Esophagus squamous epithelium (tissue), 4 donors: ENCODE results near the gene ATXN1.

ENCODE experiments used
- POLR2A ChIP-seq, 4 donors: fragments of 450-650 bp; IDR thresholded peaks; one replicate each; pipeline ENCODE4 v1.6.1; 2017; ENCODE audit warnings: antibody characterized with exemption in 4 of 4, mild to moderate bottlenecking in 4 of 4, moderate library complexity in 3 of 4
- TF ChIP-seq, protein P1 (sequence below), 6 experiments: fragments of 450-650 bp in 4 of 6; fragments of 200-600 bp in 2 of 6; sonication (generic) in 2 of 6; IDR thresholded peaks; one replicate each; pipeline ENCODE4 v1.5.1; 2016 to 2019; ENCODE audit warnings: antibody characterized with exemption in 6 of 6, mild to moderate bottlenecking in 4 of 6, moderate library complexity in 4 of 6

DNA sequence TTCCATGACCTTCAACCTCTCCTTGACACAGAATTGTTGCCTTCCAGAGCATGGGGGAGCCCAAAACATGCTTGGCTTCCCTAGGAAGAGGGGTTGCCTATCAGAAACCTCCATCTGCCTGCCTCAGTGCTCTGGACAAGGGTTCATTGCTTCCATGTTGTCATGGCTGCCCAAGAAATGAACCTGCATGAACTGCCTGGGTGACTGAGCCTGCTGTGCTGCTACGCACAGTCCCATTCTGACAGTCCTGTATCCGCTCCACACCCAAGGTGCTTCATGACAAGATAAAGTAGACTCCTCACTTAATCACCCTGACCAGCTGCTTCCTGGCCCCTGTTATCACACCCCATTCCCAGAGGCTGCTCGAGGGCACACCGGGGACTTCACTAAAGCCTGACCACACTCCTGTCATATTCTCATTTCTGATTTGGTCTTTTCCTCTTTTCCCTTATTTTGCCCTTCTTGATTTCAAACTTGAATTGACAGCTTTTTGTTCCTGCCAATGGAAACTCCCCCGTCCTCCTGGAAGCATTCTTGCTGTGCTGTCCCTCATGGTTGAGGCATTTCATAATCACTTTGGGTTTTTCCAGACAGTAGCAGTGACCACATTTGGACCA is 491.0 kb downstream of the ATXN1 start:
- TF ChIP-seq POLR2A (IDR thresholded peaks at IDR 0.05) = no peak
- TF ChIP-seq, protein P1, sequence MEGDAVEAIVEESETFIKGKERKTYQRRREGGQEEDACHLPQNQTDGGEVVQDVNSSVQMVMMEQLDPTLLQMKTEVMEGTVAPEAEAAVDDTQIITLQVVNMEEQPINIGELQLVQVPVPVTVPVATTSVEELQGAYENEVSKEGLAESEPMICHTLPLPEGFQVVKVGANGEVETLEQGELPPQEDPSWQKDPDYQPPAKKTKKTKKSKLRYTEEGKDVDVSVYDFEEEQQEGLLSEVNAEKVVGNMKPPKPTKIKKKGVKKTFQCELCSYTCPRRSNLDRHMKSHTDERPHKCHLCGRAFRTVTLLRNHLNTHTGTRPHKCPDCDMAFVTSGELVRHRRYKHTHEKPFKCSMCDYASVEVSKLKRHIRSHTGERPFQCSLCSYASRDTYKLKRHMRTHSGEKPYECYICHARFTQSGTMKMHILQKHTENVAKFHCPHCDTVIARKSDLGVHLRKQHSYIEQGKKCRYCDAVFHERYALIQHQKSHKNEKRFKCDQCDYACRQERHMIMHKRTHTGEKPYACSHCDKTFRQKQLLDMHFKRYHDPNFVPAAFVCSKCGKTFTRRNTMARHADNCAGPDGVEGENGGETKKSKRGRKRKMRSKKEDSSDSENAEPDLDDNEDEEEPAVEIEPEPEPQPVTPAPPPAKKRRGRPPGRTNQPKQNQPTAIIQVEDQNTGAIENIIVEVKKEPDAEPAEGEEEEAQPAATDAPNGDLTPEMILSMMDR (IDR thresholded peaks at IDR 0.05) = no peak
